ENCODE measurements around the gene MYO5B. TPM values are rescaled to one million over a fixed set of nuclear protein-coding genes. Genes with fewer than 3 reads are reported as not detected.
A peak's percentile ranks its signal among the peaks of the same experiment; 100 is the strongest.

The MYO5B gene
- total and polyA plus RNA-seq, 2 of the 4 experiments (the other 2 are of a cell fraction) = 0.24 to 0.54 TPM

DNA sequence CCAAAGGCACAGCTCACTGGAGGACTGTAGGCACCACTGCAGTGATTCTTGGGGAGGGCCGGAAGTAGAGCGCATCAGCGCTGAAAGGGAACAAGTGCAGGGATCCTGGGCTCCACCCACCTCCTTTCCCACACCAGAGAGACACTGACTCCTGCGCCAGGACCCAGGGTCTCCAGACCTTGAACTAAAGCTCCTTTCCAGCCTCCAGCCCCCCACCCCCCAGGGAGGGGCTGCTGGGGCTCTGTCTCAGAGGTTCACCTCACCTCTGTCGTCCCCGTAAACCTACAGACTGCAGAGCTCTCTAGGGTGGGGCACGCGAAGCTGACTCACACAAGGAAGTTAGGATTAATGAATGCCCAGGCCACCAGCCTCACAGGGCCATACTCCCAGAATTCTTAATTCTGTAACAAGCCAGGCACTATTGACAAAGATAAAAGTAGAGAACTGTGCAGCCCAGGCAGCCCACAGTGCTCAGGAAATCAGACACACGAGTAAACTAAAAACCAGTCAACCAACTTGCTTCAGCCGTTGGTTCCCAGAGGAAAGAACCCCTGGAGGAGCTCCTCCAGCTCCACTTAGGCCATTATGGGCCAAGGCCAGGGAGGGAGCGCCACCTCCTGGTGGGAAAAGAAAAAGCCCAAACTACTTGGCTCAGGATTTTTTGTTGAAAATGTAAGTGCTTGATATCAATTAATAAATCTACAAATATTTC lies 336.5 kb downstream of the MYO5B start:
- Histone ChIP-seq H4K20me1 (ENCODE audit: insufficient read depth, low read length) (no peaks in the 10 kb centered on the region), H3K14ac (replicated peaks; ENCODE audit: low read depth, low read length) (no peak overlapping the region), H3K9me1 (ENCODE audit: insufficient read depth, low read length) (no peaks in the 10 kb centered on the region), H3K79me1 (ENCODE audit: low read depth in 1 of 2, low read length in 2 of 2) (no peaks in the 10 kb centered on the region), H3K4ac (ENCODE audit: low read depth, low read length) (no peak overlapping the region), H2AK5ac (ENCODE audit: low read depth, low read length) (no peak overlapping the region), H2BK20ac (ENCODE audit: low read depth, low read length) (no peak overlapping the region), H3K27ac (ENCODE audit: insufficient read depth, low read length) (no peak overlapping the region), H3K56ac (ENCODE audit: extremely low read depth, insufficient read depth, low read length) (no peak overlapping the region), H3K36me3 (ENCODE audit: control insufficient read depth, insufficient read depth, low read length) (no peaks in the 10 kb centered on the region), H2BK15ac (ENCODE audit: low read depth, low read length) (no peak overlapping the region), H2AK9ac (replicated peaks; ENCODE audit: low read depth, low read length, poor library complexity) (peak overlapping the region; percentile 23), H3K4me3 (ENCODE audit: insufficient read depth, low read depth, low read length) (no peak overlapping the region), H2AFZ (replicated peaks; ENCODE audit: low read length, poor library complexity) (peak overlapping the region; percentile 85), H3K27me3 (ENCODE audit: control insufficient read depth, insufficient read depth, low read length) (peaks cover 17% of the 10 kb centered on the region), H3K4me1 (ENCODE audit: control insufficient read depth, insufficient read depth, low read length) (no peaks in the 10 kb centered on the region), H3K4me2 (ENCODE audit: low read depth, low read length) (no peak overlapping the region), H2BK120ac (ENCODE audit: low read depth, low read length) (no peak overlapping the region), H4K5ac (ENCODE audit: low read depth, low read length) (no peak overlapping the region), H3K9ac (ENCODE audit: low read depth, low read length) (no peak overlapping the region), H3K18ac (ENCODE audit: low read depth, low read length) (no peak overlapping the region), H3K23ac (ENCODE audit: low read depth, low read length) (no peak overlapping the region), H2BK5ac (ENCODE audit: low read depth, low read length, poor library complexity, severe bottlenecking) (no peak overlapping the region), H4K8ac (ENCODE audit: low read depth in 2 of 2, low read length in 2 of 2) (peak overlapping the region in 1 of 2 experiments; percentile 71; a peak in 1 of 4 replicates), H3K9me3 (ENCODE audit: control insufficient read depth, insufficient read depth, low read length) (no peaks in the 10 kb centered on the region), H4K91ac (ENCODE audit: insufficient read depth, low read depth, low read length) (no peak overlapping the region)
- in situ Hi-C loops (cut with MboI; ENCODE audit: low sequenced_read_pairs) = loop anchor here (5.0 kb wide), 1 partner anchor 346 kb away; no protein-coding TSS in a partner anchor
- ATAC-seq (ENCODE audit: low read depth) (peak; percentile 94), DNase-seq (peak; percentile 70)
- TF ChIP-seq RAD21 (IDR thresholded peaks at IDR 0.05; ENCODE audit: low read length) (peak; percentile 100), POLR2A (IDR thresholded peaks at IDR 0.05; ENCODE audit: low read depth, low read length) (peak; percentile 70), MAFK (IDR thresholded peaks at IDR 0.05; ENCODE audit: low read depth, low read length) (no peak), SMC3 (IDR thresholded peaks at IDR 0.05; ENCODE audit: low read depth, low read length) (peak; percentile 98), BHLHE40 (IDR thresholded peaks at IDR 0.05; ENCODE audit: low read depth, low read length) (no peak)
- TF ChIP-seq, protein P1, sequence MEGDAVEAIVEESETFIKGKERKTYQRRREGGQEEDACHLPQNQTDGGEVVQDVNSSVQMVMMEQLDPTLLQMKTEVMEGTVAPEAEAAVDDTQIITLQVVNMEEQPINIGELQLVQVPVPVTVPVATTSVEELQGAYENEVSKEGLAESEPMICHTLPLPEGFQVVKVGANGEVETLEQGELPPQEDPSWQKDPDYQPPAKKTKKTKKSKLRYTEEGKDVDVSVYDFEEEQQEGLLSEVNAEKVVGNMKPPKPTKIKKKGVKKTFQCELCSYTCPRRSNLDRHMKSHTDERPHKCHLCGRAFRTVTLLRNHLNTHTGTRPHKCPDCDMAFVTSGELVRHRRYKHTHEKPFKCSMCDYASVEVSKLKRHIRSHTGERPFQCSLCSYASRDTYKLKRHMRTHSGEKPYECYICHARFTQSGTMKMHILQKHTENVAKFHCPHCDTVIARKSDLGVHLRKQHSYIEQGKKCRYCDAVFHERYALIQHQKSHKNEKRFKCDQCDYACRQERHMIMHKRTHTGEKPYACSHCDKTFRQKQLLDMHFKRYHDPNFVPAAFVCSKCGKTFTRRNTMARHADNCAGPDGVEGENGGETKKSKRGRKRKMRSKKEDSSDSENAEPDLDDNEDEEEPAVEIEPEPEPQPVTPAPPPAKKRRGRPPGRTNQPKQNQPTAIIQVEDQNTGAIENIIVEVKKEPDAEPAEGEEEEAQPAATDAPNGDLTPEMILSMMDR (conservative IDR thresholded peaks at IDR 0.05; ENCODE audit: low read depth, low read length) = peak; percentile 99
- BruUV-seq (replicated peaks) = no TSS peak
- dilution Hi-C loops (cut with HindIII; ENCODE audit: low sequenced_read_pairs, unreplicated experiment) = no loop called here
- ChIA-PET CTCF (interaction anchor here (0.5 to 2.1 kb wide), 15 partner anchors 9 to 546 kb away, joined by 3 to 19 read pairs (median 4); no protein-coding TSS in a partner anchor), POLR2A (ENCODE audit: unreplicated experiment) (no interaction called here)
- no CpG with 5 or more reads among the region's 11 CpGs for WGBS, 2 experiments (ENCODE audit: extremely low coverage in 2 of 2, insufficient read length in 1 of 2)
- intact Hi-C loops (cut with micrococcal nuclease) = loop anchor here (1.0 to 5.0 kb wide), 5 partner anchors 46 to 348 kb away; partner anchors contain the start of gene ACAA2

Data from IMR-90 (cell line).